Measurements from ENCODE around the gene OR51G2.
"Not testable (repeated sequence)": the region's sequence is repeated elsewhere in the genome, so short reads cannot be mapped to it uniquely, and the experiment has no call there.

The OR51G2 gene, protein sequence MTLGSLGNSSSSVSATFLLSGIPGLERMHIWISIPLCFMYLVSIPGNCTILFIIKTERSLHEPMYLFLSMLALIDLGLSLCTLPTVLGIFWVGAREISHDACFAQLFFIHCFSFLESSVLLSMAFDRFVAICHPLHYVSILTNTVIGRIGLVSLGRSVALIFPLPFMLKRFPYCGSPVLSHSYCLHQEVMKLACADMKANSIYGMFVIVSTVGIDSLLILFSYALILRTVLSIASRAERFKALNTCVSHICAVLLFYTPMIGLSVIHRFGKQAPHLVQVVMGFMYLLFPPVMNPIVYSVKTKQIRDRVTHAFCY

DNA sequence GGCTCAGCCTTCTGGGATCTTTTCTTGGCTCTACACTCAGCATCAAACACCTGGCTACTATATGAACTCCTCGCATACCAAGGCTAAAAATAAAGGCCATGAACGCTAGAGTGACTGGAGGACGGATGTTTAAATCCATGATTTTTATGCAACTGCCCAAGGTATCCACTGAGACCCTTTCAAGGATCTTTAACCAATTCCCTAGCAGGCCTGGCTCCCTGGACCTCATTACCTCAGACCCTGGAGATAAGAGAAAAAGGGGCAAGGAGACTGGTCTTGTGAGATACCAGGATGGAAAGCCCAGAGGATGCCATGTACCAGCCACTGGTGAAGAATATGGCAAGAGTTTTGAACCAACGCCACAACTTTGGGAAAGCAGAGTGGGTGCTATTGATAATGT is at the start of gene OR51G2:
TSS of gene OR51G2 (minus strand) at position 101 of the 400 bp plus-strand sequence. CDS start 3,687 bp downstream, outside the sequence.
- DNase-seq = no peak

DNA sequence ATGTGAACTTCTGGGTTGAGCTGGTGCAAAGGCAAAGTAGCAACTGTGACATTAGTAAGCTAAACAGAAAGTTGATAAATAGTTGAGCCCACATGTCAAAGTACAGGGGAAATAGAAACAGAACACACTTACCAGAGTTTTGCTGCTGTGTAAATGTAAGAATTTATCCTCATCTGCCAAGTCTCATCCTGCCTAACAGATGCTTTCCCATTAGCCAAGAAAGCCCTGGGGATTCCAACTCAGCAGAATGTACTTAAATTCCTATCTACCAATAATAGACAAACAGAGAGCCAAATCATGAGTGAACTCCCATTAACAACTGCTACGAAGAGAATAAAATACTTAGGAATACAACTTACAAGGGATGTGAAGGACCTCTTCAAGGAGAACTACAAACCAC is 43.7 kb upstream of the OR51G2 start:
- DNase-seq = no peak

DNA sequence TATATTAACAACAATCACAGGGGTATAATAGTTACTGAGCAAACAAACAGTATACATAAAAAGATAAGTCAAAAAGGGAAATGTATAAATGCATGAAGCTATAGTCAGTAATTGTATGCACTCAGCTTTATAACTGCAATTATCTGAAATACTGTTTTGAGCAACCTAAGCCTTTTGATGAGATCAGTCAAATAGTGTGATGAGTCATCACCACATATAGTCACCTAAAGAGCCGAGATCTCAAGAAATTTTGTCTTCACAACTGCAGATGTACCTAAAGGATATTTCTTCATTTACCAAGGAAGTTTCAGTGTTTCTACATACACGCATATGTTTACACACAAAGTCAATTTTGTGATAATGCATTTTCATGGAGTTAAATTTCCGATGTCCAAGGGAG is 41.7 kb upstream of the OR51G2 start:
- peak; percentile 2 for DNase-seq

DNA sequence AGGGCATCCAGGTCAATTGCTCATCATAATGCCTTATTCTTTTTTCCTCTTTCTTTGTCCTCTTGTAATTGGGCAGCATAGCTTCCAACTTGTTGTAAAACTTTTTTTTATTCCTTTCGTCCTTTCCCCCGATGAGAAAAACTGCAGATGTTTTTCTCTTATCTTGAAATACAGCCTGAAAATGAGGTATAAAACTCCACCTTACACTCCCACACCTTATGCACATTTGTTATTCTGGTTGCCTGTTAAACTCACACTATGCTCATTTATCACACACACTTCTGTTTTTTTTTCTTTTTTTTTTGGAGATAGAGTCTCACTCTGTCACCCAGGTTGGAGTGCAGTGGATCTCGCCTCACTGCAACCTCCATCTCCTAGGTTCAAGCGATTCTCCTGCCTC is 38.2 kb upstream of the OR51G2 start:
- DNase-seq = no peak

DNA sequence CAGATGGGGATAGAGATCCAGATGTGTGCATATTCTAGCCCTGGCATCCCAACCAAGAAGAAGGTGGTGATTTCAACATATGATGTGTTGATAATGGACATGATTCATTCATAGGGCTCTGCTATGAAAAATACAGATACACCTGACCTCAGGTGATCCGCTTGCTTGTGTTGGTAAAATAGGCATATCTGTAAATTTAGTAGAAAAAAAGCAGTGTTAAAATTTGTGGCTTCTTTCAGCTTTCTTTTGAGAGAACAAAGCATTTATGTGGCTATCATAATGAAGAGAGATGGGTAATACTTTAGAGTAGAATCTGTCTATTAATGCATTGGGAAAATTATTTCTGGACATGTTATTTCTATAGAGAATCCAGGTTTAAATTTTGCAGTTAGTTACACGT is 36.5 kb upstream of the OR51G2 start, which contains the start of gene OR51A2:
TSS of gene OR51A2 (minus strand) at position 101 of the 400 bp plus-strand sequence. CDS start at position 101, 0 bp downstream.
- not testable (repeated sequence) for DNase-seq

DNA sequence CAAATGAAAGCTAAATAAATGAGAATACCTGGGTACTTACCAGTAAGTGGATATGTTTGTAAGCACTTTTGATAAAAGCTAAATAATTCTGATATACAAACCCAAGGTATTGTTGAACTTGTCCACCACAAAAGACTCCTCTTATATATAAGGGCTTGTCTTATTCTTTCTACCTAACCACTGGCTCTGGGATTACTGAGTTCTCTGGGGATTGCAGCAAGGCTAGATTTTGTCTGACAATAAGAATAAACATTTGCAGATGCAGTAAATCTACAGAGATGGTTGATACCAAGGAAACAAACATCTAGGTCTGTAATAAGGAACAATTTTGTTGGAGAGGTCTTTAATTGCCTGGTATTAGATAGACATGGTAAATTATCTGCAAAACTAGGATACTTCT is 28.4 kb upstream of the OR51G2 start, which contains the start of gene OR51A4:
TSS of gene OR51A4 (minus strand) at position 101 of the 400 bp plus-strand sequence. CDS start 505 bp downstream, outside the sequence.
- DNase-seq = no peak

DNA sequence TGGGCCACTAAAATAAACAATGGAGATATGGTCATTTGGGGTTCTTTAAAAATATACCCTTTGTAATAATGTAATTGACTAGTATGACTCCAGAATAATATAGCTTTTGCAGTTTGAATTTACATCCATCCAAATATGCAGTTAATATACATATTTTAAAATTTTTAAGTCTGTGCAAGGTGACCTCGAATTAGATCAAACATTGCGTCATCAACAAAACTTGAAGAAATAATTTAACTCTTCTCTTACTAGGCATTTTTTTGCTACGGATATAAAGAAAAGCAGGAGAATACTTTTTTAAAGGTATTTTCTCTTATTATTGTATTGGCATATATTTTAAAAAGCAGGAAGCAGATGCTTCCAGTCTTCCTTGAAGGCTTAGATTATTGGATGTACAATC is 17.6 kb upstream of the OR51G2 start:
- no peak for DNase-seq

DNA sequence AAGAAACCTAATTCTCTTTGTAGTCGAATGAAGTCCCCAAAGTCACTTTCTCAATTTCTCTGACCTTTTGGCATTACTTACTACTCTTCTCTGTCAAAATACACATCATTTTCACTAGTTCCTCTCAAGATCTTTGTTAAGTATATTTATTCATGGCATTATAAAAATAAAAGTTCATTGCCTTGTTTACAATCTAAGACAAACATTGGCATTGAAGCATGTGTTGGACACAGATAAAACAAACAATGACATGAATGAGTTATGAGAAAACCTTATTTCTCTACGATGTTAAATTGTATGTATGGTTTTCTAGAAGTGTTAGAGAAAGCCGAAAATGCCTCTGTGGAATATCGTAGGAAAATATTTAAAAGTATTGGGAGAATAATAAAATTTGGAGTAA is 13.6 kb upstream of the OR51G2 start:
- no peak for DNase-seq

DNA sequence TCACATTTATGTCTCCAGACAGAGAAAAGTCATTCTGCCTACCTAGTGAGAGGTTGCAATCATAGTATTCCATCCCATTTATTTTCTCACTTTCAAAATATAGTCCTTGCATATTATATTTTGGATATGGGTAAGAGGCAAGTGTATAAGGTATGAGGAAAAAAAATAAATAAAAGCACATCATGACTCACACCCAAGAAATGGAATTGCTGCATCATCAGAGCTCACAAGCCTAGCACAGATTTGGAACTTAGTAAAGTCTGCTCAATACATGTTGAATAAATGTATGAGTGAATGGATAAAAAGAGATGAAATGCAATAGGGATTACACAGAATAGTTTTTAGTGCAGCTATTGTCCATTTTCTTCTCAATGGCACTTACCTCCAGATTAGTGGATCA is 7.5 kb upstream of the OR51G2 start:
- DNase-seq = no peak

DNA sequence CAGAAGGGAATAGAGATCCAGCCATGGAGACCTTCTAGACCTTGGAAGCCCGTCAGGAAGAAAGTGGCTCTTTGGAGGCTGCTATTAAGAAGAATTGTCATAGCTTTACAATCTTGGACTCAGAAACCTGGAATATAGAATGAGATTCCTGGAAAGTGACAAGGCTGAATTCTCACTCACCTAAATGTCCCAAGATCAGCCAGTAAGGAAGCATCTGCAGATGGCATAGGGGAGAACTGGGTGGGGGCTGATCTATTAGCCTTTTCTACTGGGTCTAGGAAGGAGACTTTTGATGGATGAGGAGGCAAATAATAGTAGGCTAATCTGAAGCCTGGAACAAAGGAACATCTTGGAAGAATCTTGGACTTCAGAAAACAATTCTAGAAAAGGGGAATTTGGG is 5.1 kb upstream of the OR51G2 start, which contains the start of gene OR51G1:
TSS of gene OR51G1 (minus strand) at position 101 of the 400 bp plus-strand sequence. CDS start at position 101, 0 bp downstream.
- DNase-seq = no peak

DNA sequence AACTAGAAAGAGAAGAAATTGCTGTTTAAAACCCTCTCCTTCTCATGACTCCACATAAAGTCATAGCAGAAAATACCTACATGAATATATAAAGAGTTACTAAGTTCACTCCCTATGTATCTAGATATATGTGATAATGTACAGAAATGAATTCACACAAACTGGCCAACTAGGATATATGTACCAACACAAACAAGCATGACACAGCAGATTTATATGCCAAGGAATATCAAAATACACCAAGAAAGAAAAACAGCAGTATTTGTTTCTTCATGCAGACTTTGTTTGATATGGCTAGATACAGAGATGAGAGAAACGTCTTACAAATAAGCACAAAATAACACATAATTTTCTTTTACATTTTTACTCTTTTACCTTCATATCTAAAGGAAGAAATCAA is 3.2 kb upstream of the OR51G2 start:
- no peak for DNase-seq

DNA sequence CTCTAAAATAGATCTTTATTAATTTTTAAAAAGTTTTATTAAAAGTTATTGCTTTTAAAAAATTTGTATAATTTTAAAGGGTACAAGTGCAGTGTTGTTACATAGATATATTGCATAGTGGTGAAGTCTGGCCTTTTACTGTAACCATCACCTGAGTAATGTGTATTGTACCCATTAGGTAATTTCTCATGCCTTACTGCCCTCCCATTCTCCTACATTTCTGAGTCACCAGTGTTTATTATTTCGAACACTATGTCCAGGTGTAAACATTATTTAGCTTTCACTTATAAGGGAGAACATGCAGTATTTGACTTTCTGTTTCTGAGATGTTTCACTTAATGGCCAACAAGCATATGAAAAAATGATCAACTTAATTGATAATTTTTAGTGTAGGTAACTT is 2.6 kb upstream of the OR51G2 start:
- DNase-seq = no peak

DNA sequence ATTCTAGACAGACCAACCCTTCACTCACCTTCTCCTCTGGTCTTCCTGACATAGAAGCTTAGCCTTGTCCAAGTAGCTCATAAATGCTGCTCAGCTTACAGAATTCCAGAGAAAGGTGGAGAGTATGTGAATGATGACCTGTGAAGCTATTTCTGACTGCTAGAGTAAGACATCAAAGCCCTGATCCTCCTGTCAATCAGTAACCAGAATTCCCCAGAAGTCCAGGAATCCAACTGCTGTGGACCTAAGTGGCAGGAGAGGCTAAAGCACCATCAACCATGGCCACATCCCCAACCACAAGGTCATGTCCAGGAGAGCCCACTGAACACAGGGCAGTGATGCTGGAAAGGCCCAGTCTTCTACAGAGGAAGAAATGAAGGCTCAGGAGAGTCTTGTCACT is 2.6 kb downstream of the OR51G2 start:
- DNase-seq = no peak

DNA sequence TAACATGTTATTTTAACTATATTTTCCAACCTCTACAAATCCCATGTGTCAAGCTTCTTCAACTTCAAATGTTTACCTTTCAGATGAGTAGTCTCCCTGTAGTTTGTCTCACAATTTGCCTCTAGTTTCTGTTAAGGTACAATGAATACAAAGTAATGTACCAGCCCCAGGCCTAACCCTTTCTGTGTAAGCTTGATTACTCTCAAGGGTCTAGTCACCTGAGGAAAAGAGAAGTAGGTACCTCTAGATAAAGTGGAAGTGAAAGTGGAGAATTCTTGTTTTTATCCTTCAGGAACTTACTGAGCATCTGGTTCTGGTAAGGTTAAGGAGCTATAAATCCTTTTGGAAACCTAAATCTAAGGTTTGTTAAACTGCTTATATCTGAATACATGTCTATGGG is 15.7 kb downstream of the OR51G2 start, which contains the start of gene OR51A7:
TSS of gene OR51A7 (plus strand) at position 300 of the 400 bp plus-strand sequence. CDS start 3,587 bp downstream, outside the sequence.
- DNase-seq = no peak

DNA sequence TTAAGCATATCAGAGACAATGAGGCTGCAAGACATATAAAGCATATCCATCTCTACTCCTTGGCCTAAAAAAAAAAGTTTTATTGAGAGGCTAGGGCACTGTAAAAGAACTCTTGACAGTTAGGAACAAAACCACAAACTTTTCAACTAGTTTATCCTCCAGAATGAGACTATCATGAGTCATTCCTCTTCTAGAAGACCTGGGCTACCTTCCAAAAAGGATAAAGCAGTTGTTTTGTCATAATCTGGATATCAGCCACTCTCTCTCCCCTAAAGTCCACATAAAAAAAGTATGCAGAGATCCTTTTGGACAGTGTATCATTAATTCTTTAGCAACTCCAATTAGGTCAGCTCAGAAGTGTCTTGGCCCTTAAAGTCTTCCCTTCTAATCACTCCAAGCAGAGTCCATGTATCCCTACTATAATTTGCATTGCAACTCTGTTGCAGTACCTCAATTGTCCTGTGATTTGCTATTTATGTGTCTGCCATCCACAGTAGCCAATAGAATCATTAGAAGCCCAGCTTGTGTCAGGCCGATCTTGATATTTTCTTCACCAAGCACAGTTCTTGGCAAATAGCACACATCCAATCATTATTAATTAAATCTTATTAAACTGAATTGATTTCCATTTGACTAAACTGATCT is 27.0 kb downstream of the OR51G2 start:
- no peak for DNase-seq

DNA sequence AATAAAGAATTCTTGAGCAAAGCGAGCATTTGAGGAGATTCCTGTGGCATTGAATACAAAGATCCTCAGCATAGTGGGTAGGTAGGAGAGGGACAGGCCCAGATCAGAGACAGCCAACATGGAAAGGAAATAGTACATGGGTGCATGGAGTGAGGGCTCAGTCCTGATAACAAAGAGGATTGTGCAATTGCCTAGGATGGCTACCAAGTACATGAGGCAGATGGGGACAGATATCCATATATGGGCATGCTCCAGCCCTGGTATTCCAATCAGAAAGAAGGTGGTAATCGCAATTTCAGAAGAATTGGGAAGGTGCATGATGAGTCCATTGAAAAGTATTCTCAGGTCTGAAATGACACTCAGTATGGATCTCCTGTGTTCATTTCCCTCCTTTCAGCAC is 28.9 kb downstream of the OR51G2 start:
- no peak for DNase-seq

DNA sequence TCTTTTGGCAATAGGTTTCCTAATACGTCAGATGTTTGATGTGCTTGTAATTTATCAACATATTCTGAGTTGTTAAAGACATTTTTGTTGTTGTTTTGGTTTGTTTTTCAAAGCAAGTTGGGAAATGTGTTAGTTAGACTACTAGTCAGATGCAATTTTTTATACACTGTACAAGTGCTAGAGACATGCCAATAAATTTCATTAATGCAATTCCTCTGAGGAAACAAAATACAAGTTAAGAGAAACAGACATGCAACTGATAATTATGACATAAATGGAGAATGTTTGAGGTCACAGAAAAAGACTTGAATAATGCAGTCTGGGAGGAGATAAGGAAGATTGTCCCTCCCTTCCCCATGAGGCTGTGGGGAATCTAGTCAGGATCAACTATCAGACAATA is 31.6 kb downstream of the OR51G2 start:
- DNase-seq = no peak

DNA sequence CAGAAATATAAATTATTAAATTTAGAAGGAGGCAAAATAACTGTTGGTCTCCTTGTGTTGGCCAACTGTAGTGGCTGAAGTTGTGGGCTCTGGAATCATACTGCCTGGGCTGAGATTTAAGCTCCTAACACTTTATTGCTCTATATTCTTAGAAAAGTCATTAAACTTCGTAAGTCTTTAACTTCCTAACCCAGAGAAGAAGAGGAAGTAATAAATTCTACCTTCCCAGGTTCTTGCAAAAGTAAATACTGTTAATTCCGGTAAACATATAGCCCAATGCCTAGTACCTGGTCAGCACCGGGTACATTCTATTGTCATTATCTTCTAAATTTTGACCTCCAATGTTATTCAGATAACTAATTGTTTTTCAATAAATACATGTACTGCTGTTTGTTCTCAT is 33.0 kb downstream of the OR51G2 start:
- DNase-seq = no peak

DNA sequence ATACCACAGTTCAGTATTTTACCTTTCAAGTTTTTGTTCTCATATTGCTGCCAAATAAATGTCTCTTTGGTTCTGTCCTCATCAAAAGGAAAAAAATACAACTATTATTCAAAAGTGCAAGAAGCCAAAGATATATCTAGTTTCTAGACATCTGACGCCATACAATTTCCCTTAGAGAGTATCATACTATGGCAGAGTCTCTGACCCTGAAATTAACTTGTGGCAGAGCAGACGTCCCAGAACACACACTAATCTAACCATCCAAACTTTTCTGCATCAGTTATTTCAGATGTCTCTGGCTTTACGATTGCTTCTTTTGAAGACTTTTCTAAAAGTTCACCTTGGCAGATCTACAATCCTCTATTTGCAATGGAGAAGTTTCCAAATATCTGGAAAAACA is 34.8 kb downstream of the OR51G2 start:
- DNase-seq = no peak

DNA sequence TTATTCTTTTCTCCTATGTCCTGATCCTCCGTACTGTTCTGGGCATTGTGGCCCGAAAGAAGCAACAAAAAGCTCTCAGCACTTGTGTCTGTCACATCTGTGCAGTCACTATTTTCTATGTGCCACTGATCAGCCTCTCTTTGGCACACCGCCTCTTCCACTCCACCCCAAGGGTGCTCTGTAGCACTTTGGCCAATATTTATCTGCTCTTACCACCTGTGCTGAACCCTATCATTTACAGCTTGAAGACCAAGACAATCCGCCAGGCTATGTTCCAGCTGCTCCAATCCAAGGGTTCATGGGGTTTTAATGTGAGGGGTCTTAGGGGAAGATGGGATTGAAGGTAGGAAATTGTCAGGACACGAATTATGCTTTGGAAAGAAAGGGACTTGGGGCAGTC is 36.6 kb downstream of the OR51G2 start:
- no peak for DNase-seq

DNA sequence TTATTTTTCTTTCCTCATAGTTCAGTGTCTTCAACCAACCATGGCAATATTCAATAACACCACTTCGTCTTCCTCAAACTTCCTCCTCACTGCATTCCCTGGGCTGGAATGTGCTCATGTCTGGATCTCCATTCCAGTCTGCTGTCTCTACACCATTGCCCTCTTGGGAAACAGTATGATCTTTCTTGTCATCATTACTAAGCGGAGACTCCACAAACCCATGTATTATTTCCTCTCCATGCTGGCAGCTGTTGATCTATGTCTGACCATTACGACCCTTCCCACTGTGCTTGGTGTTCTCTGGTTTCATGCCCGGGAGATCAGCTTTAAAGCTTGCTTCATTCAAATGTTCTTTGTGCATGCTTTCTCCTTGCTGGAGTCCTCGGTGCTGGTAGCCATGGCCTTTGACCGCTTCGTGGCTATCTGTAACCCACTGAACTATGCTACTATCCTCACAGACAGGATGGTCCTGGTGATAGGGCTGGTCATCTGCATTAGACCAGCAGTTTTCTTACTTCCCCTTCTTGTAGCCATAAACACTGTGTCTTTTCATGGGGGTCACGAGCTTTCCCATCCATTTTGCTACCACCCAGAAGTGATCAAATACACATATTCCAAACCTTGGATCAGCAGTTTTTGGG is 37.2 kb downstream of the OR51G2 start, which contains the start of gene OR51T1:
TSS of gene OR51T1 (plus strand) at position 41 of the 641 bp plus-strand sequence. CDS start at position 41, 0 bp downstream.
- DNase-seq = no peak

DNA sequence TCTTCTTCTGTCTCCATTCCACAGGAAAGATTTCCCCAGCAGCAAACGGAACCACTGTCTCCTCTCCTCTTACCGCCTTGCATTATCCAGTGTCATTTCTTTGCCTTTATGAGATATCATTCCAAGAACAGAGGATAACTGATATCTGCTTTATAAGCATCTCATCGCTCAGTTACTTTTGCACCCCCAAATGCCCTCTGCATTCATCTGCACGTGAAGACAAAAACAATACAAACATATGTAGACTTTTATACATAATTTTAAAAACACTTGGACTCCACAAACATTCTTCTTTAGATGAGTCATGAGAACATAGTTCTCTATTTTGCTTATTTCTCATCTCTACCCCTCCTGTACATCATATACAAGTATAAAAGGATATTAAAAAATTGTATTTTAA is 38.0 kb downstream of the OR51G2 start:
- DNase-seq = no peak

DNA sequence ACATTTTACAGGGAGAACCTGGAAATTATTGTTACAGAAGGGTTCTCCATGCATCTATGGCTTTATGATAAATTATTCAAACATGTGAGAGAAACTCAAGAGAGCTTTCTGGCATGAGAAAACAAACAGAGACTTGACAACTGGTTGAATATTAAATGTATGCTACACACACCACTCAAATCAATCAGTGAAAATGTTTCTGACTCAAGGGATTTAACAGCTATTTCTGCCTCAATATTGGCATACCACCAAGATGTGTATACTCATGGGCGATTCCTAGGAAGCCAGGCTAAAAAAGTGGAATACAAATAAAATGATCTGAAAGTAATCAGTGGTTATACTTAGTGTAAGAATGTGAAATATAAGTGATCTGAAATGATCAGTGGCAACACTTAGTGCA is 53.3 kb downstream of the OR51G2 start:
- no peak for DNase-seq

DNA sequence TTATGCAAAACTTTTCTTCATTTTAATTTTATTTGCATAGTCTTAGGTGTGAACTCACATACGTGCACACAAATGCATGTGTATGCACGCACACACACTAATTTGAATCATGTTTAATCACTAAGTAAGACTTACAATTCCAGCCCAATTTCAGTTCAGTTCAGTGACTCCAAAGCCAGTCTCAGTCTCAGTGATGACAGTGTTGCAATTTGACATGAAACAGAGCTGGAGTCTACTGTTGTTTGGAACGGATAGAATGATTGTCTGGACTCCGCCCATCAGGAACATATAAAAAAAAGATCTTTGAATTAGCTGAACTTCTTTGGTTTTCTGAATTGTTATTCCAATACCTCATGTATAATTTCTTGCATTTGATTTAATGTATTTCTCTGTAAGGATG is 55.3 kb downstream of the OR51G2 start:
- DNase-seq = no peak

Data from activated CD4-positive, alpha-beta T cell treated with anti-CD3 and anti-CD28 coated beads, Interleukin-2, amount 50 U/mL, for 16 hours (primary cell).